Suprapubic skin (tissue), 4 donors: ENCODE data around the gene ADCY9.

Experiments used
- EP300 ChIP-seq: sonication (generic); formaldehyde crosslinking; IDR thresholded peaks from one replicate; pipeline ENCODE4 v1.6.1; 2017; ENCODE audit warnings: antibody characterized with exemption
- POLR2A ChIP-seq, 2 donors: fragments of 450-650 bp; IDR thresholded peaks; one replicate each; pipeline ENCODE4 v1.6.1; 2017; ENCODE audit warnings: antibody characterized with exemption in 2 of 2, mild to moderate bottlenecking in 2 of 2, moderate library complexity in 2 of 2
- POLR2AphosphoS5 ChIP-seq, 3 donors: sonication (generic); formaldehyde crosslinking; IDR thresholded peaks; one replicate each; pipeline ENCODE4 v1.6.1; 2017; ENCODE audit warnings: antibody characterized with exemption in 3 of 3
- TF ChIP-seq, protein P1 (sequence below), 2 donors: fragments of 200-600 bp in 1 of 2; fragments of 450-650 bp in 1 of 2; sonication (generic) in 1 of 2; IDR thresholded peaks; one replicate each; pipeline ENCODE4 v1.5.1; 2016 to 2019; ENCODE audit warnings: antibody characterized with exemption in 2 of 2, mild to moderate bottlenecking in 1 of 2, moderate library complexity in 1 of 2

DNA sequence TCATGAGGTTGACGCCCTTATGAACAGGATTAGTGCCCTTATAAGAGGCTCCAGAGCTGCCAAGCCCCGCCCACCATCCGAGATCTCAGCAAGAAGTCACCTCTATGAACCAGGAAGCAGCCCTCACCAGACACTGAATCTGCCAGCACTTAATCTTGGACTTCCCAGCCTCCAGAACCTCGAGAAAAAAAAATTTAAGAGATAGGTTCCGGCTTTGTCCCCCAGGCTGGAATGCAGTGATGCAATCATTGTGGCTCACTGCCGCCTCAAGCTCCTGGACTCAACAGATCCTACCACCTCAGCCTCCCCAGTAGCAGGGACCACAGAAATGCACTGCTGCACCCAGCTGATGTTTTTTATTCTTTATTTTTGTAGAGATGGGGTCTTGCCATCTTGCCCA is 22.5 kb upstream of the ADCY9 start:
- TF ChIP-seq, protein P1, sequence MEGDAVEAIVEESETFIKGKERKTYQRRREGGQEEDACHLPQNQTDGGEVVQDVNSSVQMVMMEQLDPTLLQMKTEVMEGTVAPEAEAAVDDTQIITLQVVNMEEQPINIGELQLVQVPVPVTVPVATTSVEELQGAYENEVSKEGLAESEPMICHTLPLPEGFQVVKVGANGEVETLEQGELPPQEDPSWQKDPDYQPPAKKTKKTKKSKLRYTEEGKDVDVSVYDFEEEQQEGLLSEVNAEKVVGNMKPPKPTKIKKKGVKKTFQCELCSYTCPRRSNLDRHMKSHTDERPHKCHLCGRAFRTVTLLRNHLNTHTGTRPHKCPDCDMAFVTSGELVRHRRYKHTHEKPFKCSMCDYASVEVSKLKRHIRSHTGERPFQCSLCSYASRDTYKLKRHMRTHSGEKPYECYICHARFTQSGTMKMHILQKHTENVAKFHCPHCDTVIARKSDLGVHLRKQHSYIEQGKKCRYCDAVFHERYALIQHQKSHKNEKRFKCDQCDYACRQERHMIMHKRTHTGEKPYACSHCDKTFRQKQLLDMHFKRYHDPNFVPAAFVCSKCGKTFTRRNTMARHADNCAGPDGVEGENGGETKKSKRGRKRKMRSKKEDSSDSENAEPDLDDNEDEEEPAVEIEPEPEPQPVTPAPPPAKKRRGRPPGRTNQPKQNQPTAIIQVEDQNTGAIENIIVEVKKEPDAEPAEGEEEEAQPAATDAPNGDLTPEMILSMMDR (IDR thresholded peaks at IDR 0.05) = no peak
- TF ChIP-seq POLR2A (IDR thresholded peaks at IDR 0.05) (no peak), POLR2AphosphoS5 (IDR thresholded peaks at IDR 0.05) (no peak), EP300 (no peak)
